HEK293 (cell line): ENCODE results near the gene IQCB1.
"Not testable (repeated sequence)": the region's sequence is repeated elsewhere in the genome, so short reads cannot be mapped to it uniquely, and the experiment has no call there.

Experiments used
- CTCF ChIA-PET: fragments of 350-600 bp; formaldehyde crosslinking; extraction: SDS; loops from one replicate; lab custom pipeline; 2021; ENCODE audit warnings: antibody characterized with exemption; lab: Yijun Ruan, JAX
- POLR2A ChIA-PET: fragments of 300-600 bp; formaldehyde crosslinking; extraction: SDS; loops from one replicate; lab custom pipeline; 2020; ENCODE audit warnings: antibody characterized with exemption, inconsistent platforms; lab: Yijun Ruan, JAX
- H3K27ac ChIP-seq: fragments of 200-500 bp; sonication (Bioruptor generic); 2 replicates; pipeline ENCODE4 v1.5.1; 2014; ENCODE audit warnings: low read depth, low read length, control low read depth, inconsistent platforms; ENCODE audit errors: extremely low read depth
- H3K36me3 ChIP-seq, 2 experiments: fragments of 200-500 bp in 1 of 2; sonication (Bioruptor generic) in 1 of 2; 1 replicate in 1 of 2; 2 replicates in 1 of 2; pipeline ENCODE4 v1.5.1; 2014 to 2017; ENCODE audit warnings: inconsistent platforms in 2 of 2, low read length in 2 of 2; ENCODE audit not compliant: control insufficient read depth in 2 of 2, insufficient read depth in 1 of 2
- H3K4me1 ChIP-seq: fragments of 200-500 bp; sonication (Bioruptor generic); 2 replicates; pipeline ENCODE4 v1.5.1; 2014; ENCODE audit warnings: mild to moderate bottlenecking, low read length, inconsistent platforms; ENCODE audit not compliant: control insufficient read depth, insufficient read depth
- H3K4me3 ChIP-seq: 2 replicates; pipeline ENCODE4 v1.5.1; 2011; ENCODE audit warnings: low read depth, mild to moderate bottlenecking, control low read depth, low read length, moderate library complexity
- H3K9me3 ChIP-seq: fragments of 200-500 bp; sonication (Bioruptor generic); 2 replicates; pipeline ENCODE4 v1.5.1; 2014; ENCODE audit warnings: low read depth, low read length, inconsistent platforms; ENCODE audit not compliant: control insufficient read depth, insufficient read depth
- IKZF3 ChIP-seq: fragments of 450-650 bp; IDR thresholded peaks from 2 replicates; pipeline ENCODE4 v1.5.0; 2018; ENCODE audit warnings: missing biosample characterization, mild to moderate bottlenecking, missing genetic modification characterization, moderate library complexity
- KLF8 ChIP-seq: fragments of 450-650 bp; formaldehyde crosslinking; IDR thresholded peaks from 2 replicates; pipeline ENCODE4 v1.5.1; 2016; ENCODE audit warnings: missing biosample characterization, missing genetic modification characterization
- MEIS1 ChIP-seq: sonication (generic); formaldehyde crosslinking; IDR thresholded peaks from 2 replicates; pipeline ENCODE4 v1.8.1; 2022; ENCODE audit warnings: missing genetic modification reagents, mild to moderate bottlenecking, borderline replicate concordance
- SP2 ChIP-seq: fragments of 450-650 bp; formaldehyde crosslinking; IDR thresholded peaks from 2 replicates; pipeline ENCODE4 v1.5.1; 2016; ENCODE audit warnings: missing biosample characterization, missing genetic modification characterization
- ZBTB21 ChIP-seq: fragments of 450-650 bp; formaldehyde crosslinking; IDR thresholded peaks from 2 replicates; pipeline ENCODE4 v1.5.1; 2017; ENCODE audit warnings: missing biosample characterization, missing genetic modification characterization
- ZNF112 ChIP-seq: fragments of 450-650 bp; formaldehyde crosslinking; IDR thresholded peaks from 2 replicates; pipeline ENCODE4 v1.5.0; 2017; ENCODE audit warnings: missing biosample characterization, missing genetic modification characterization
- ZNF169 ChIP-seq: fragments of 450-650 bp; formaldehyde crosslinking; IDR thresholded peaks from 2 replicates; pipeline ENCODE4 v1.5.1; 2016; ENCODE audit warnings: missing biosample characterization, missing genetic modification characterization
- ZNF184 ChIP-seq: fragments of 450-650 bp; IDR thresholded peaks from 2 replicates; pipeline ENCODE4 v1.5.1; 2018; ENCODE audit warnings: missing biosample characterization, mild to moderate bottlenecking, missing genetic modification characterization
- ZNF211 ChIP-seq: fragments of 450-650 bp; formaldehyde crosslinking; IDR thresholded peaks from 2 replicates; pipeline ENCODE4 v1.5.1; 2016; ENCODE audit warnings: low read depth, missing biosample characterization, missing genetic modification characterization
- ZNF214 ChIP-seq: fragments of 450-650 bp; formaldehyde crosslinking; IDR thresholded peaks from 2 replicates; pipeline ENCODE4 v1.5.1; 2017; ENCODE audit warnings: missing biosample characterization, mild to moderate bottlenecking, missing genetic modification characterization, borderline replicate concordance
- ZNF223 ChIP-seq: fragments of 450-650 bp; formaldehyde crosslinking; IDR thresholded peaks from 2 replicates; pipeline ENCODE4 v1.5.1; 2016; ENCODE audit warnings: missing biosample characterization, missing genetic modification characterization
- ZNF239 ChIP-seq: fragments of 450-650 bp; formaldehyde crosslinking; IDR thresholded peaks from 2 replicates; pipeline ENCODE4 v1.5.1; 2016; ENCODE audit warnings: missing biosample characterization, missing genetic modification characterization
- ZNF423 ChIP-seq: fragments of 450-650 bp; formaldehyde crosslinking; IDR thresholded peaks from 2 replicates; pipeline ENCODE4 v1.5.1; 2016; ENCODE audit warnings: missing biosample characterization, missing genetic modification characterization
- ZNF433 ChIP-seq: fragments of 450-650 bp; formaldehyde crosslinking; IDR thresholded peaks from 2 replicates; pipeline ENCODE4 v1.5.1; 2016; ENCODE audit warnings: missing biosample characterization, missing genetic modification characterization, low read depth
- ZNF48 ChIP-seq: fragments of 450-650 bp; formaldehyde crosslinking; IDR thresholded peaks from 2 replicates; pipeline ENCODE4 v1.5.1; 2016; ENCODE audit warnings: missing biosample characterization, missing genetic modification characterization
- ZNF514 ChIP-seq: fragments of 450-650 bp; formaldehyde crosslinking; IDR thresholded peaks from 2 replicates; pipeline ENCODE4 v1.5.1; 2016; ENCODE audit warnings: missing biosample characterization, missing genetic modification characterization
- ZNF571 ChIP-seq: fragments of 450-650 bp; formaldehyde crosslinking; IDR thresholded peaks from 2 replicates; pipeline ENCODE4 v1.5.0; 2017; ENCODE audit warnings: missing biosample characterization, missing genetic modification characterization
- ZNF610 ChIP-seq: fragments of 450-650 bp; formaldehyde crosslinking; IDR thresholded peaks from 2 replicates; pipeline ENCODE4 v1.5.1; 2016; ENCODE audit warnings: missing biosample characterization, missing genetic modification characterization, borderline replicate concordance
- ZNF670 ChIP-seq: fragments of 450-650 bp; formaldehyde crosslinking; IDR thresholded peaks from 2 replicates; pipeline ENCODE4 v1.5.1; 2016; ENCODE audit warnings: missing biosample characterization, missing genetic modification characterization, low read depth
- ZNF747 ChIP-seq: fragments of 450-650 bp; formaldehyde crosslinking; IDR thresholded peaks from 2 replicates; pipeline ENCODE4 v1.5.1; 2016; ENCODE audit warnings: missing biosample characterization, missing genetic modification characterization
- ZNF843 ChIP-seq: fragments of 450-650 bp; formaldehyde crosslinking; IDR thresholded peaks from 2 replicates; pipeline ENCODE4 v1.5.1; 2016; ENCODE audit warnings: missing biosample characterization, missing genetic modification characterization
- ZSCAN23 ChIP-seq: fragments of 450-650 bp; formaldehyde crosslinking; IDR thresholded peaks from 2 replicates; pipeline ENCODE4 v1.5.1; 2016; ENCODE audit warnings: missing biosample characterization, missing genetic modification characterization
- TF ChIP-seq, protein P1 (sequence below): fragments of 450-650 bp; formaldehyde crosslinking; IDR thresholded peaks from 2 replicates; pipeline ENCODE4 v1.5.1; 2017; ENCODE audit warnings: missing biosample characterization, missing genetic modification characterization
- TF ChIP-seq, protein P2 (sequence below): fragments of 450-650 bp; formaldehyde crosslinking; IDR thresholded peaks from 2 replicates; pipeline ENCODE4 v1.5.1; 2016; ENCODE audit warnings: missing biosample characterization, missing genetic modification characterization

The IQCB1 gene

DNA sequence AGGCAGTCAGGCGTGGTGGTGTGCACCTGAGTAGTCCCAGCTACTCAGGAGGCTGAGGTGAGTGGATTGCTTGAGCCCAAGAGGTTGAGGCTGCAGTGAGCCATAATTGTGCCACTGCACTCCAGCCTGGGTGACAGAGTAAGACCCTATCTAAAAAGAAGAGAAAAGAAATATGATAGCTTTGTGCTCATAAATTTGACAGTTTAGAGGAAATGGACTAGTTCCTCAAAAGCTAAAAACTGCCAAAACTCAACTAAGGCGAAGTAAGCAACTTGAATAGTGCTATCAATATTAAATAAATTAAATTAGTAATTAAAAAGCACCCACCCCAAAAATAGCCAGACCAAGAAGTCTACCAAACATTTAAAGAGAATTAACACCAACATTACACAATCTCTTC lies 34.9 kb upstream of the IQCB1 start:
- ChIA-PET CTCF (no interaction called here), POLR2A (no interaction called here)
- Histone ChIP-seq H3K27ac (no peak overlapping the region), H3K36me3 (peaks cover 0 to 6% of the 10 kb centered on the region in 2 experiments; a peak in 1 of 3 replicates), H3K4me1 (no peaks in the 10 kb centered on the region), H3K9me3 (no peaks in the 10 kb centered on the region), H3K4me3 (no peak overlapping the region)
- TF ChIP-seq ZNF843 (tag by site-specific recombination), result no peak
- no peak for TF ChIP-seq ZNF423
- TF ChIP-seq ZNF747, result no peak
- TF ChIP-seq ZNF571 (tag by site-specific recombination), result no peak
- no peak for TF ChIP-seq ZNF184
- no peak for TF ChIP-seq ZNF610 (tag by site-specific recombination)
- TF ChIP-seq ZNF169 (tag by site-specific recombination), result no peak
- no peak for TF ChIP-seq ZSCAN23 (tag by site-specific recombination)
- TF ChIP-seq MEIS1 (CRISPR knock-in tag), result no peak
- TF ChIP-seq, protein P1, sequence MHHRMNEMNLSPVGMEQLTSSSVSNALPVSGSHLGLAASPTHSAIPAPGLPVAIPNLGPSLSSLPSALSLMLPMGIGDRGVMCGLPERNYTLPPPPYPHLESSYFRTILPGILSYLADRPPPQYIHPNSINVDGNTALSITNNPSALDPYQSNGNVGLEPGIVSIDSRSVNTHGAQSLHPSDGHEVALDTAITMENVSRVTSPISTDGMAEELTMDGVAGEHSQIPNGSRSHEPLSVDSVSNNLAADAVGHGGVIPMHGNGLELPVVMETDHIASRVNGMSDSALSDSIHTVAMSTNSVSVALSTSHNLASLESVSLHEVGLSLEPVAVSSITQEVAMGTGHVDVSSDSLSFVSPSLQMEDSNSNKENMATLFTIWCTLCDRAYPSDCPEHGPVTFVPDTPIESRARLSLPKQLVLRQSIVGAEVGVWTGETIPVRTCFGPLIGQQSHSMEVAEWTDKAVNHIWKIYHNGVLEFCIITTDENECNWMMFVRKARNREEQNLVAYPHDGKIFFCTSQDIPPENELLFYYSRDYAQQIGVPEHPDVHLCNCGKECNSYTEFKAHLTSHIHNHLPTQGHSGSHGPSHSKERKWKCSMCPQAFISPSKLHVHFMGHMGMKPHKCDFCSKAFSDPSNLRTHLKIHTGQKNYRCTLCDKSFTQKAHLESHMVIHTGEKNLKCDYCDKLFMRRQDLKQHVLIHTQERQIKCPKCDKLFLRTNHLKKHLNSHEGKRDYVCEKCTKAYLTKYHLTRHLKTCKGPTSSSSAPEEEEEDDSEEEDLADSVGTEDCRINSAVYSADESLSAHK (tag by site-specific recombination), result no peak
- no peak for TF ChIP-seq ZNF48 (tag by site-specific recombination)

DNA sequence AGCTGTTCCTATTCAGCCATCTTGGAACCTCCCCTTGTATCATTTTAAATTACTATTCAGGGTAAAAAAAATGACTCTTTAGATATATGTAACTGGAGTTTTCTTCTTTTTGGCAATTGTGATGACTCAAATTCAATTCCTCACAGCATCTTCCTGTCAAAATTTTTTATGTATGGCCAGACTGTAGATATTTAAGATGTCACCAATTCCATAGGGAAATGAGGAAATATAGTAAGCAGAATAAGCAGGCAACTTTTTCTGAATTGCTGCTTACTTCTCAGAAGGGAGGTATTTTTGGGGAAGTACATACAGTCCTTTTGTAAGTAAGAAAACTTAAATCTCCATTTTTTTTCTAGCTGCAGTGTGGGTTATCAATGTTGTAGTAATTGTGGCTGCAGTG lies 28.9 kb upstream of the IQCB1 start:
- CTCF ChIA-PET, result no interaction called here
- Histone ChIP-seq H3K4me1 (no peaks in the 10 kb centered on the region), H3K27ac (no peak overlapping the region), H3K4me3 (no peak overlapping the region), H3K9me3 (no peaks in the 10 kb centered on the region), H3K36me3 (peaks cover 0 to 2% of the 10 kb centered on the region in 2 experiments; a peak in 1 of 3 replicates)
- TF ChIP-seq ZNF670 (tag by site-specific recombination) (no peak), ZNF112 (tag by site-specific recombination) (no peak), SP2 (no peak), ZNF843 (tag by site-specific recombination) (no peak), KLF8 (tag by site-specific recombination) (no peak), ZNF514 (tag by site-specific recombination) (no peak), ZNF214 (tag by site-specific recombination) (no peak), ZNF223 (tag by site-specific recombination) (no peak), ZNF211 (tag by site-specific recombination) (no peak), ZBTB21 (tag by site-specific recombination) (no peak), ZNF433 (tag by site-specific recombination) (no peak), ZNF239 (no peak), IKZF3 (tag by site-specific recombination) (no peak)
- TF ChIP-seq, protein P2, sequence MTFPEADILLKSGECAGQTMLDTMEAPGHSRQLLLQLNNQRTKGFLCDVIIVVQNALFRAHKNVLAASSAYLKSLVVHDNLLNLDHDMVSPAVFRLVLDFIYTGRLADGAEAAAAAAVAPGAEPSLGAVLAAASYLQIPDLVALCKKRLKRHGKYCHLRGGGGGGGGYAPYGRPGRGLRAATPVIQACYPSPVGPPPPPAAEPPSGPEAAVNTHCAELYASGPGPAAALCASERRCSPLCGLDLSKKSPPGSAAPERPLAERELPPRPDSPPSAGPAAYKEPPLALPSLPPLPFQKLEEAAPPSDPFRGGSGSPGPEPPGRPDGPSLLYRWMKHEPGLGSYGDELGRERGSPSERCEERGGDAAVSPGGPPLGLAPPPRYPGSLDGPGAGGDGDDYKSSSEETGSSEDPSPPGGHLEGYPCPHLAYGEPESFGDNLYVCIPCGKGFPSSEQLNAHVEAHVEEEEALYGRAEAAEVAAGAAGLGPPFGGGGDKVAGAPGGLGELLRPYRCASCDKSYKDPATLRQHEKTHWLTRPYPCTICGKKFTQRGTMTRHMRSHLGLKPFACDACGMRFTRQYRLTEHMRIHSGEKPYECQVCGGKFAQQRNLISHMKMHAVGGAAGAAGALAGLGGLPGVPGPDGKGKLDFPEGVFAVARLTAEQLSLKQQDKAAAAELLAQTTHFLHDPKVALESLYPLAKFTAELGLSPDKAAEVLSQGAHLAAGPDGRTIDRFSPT, result no peak
- POLR2A ChIA-PET, result no interaction called here

DNA sequence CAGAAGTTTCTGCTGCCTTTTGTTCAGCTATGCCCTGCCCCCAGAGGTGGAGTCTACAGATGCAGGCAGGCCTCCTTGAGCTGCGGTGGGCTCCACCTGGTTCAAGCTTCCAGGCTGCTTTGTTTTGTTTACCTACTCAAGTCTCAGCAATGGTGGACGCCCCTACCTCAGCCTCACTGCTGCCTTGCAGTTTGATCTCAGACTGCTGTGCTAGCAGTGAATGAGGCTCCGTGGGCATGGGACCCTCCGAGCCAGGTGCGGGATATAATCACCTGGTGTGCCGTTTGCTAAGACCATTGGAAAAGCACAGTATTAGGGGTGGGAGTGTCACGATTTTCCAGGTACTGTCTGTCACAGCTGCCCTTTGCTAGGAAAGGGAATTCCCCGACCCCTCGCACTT lies 28.4 kb upstream of the IQCB1 start:
- POLR2A ChIA-PET, H3K36me3 ChIP-seq, CTCF ChIA-PET: not testable (repeated sequence)

More for the DNA sequence above, 28.4 kb upstream of the IQCB1 start:
- not testable (repeated sequence) for H3K27ac ChIP-seq, H3K4me1 ChIP-seq, H3K9me3 ChIP-seq, H3K4me3 ChIP-seq
